Measurements from ENCODE around the gene ALK.

ALK gene

GRCh38 chr2:29603341-29603740 is 318.0 kb downstream of the ALK start:
- no peak for DNase-seq

GRCh38 chr2:29601872-29602271 is 319.5 kb downstream of the ALK start:
- no peak for DNase-seq

- DNase-seq = no peak
These were observed 320.1 kb downstream of the ALK start for GRCh38 chr2:29601321-29601720.

GRCh38 chr2:29599946-29600345 is 321.4 kb downstream of the ALK start:
- DNase-seq = no peak

- no peak for DNase-seq
These were observed 322.4 kb downstream of the ALK start for GRCh38 chr2:29598978-29599377.

GRCh38 chr2:29597035-29597434 is 324.4 kb downstream of the ALK start:
- no peak for DNase-seq

GRCh38 chr2:29596584-29596983 is 324.8 kb downstream of the ALK start:
- no peak for DNase-seq

GRCh38 chr2:29591600-29591999 is 329.8 kb downstream of the ALK start:
- no peak for DNase-seq

GRCh38 chr2:29590211-29590610 is 331.2 kb downstream of the ALK start:
- DNase-seq = no peak

GRCh38 chr2:29589440-29590103 is 331.8 kb downstream of the ALK start:
- no peak for DNase-seq

- DNase-seq = no peak
These were observed 333.8 kb downstream of the ALK start for GRCh38 chr2:29587402-29588190.

GRCh38 chr2:29586919-29587318 is 334.5 kb downstream of the ALK start:
- DNase-seq = no peak

GRCh38 chr2:29583548-29584156 is 337.7 kb downstream of the ALK start:
- no peak for DNase-seq

GRCh38 chr2:29583104-29583503 is 338.3 kb downstream of the ALK start:
- no peak for DNase-seq

- DNase-seq = no peak
These were observed 339.3 kb downstream of the ALK start for GRCh38 chr2:29582062-29582461.

- DNase-seq = no peak
These were observed 341.2 kb downstream of the ALK start for GRCh38 chr2:29580223-29580622.

- no peak for DNase-seq
These were observed 341.8 kb downstream of the ALK start for GRCh38 chr2:29579495-29580169.

- no peak for DNase-seq
These were observed 343.2 kb downstream of the ALK start for GRCh38 chr2:29578084-29578598.

GRCh38 chr2:29576231-29576630 is 345.2 kb downstream of the ALK start:
- DNase-seq = no peak

GRCh38 chr2:29575370-29575890 is 346.0 kb downstream of the ALK start:
- no peak for DNase-seq

GRCh38 chr2:29573612-29574011 is 347.8 kb downstream of the ALK start:
- no peak for DNase-seq

- no peak for DNase-seq
These were observed 348.2 kb downstream of the ALK start for GRCh38 chr2:29573147-29573546.

- no peak for DNase-seq
These were observed 350.8 kb downstream of the ALK start for GRCh38 chr2:29570539-29570938.

Measured in inflammatory macrophage treated with lipopolysaccharide for 1 hour (primary cell).